ENCODE measurements around the gene C1QB. TPM values are rescaled to one million over a fixed set of nuclear protein-coding genes. Genes with fewer than 3 reads are reported as not detected.

Gene C1QB
- total RNA-seq, 2 experiments from 2014 or later: not detected

DNA sequence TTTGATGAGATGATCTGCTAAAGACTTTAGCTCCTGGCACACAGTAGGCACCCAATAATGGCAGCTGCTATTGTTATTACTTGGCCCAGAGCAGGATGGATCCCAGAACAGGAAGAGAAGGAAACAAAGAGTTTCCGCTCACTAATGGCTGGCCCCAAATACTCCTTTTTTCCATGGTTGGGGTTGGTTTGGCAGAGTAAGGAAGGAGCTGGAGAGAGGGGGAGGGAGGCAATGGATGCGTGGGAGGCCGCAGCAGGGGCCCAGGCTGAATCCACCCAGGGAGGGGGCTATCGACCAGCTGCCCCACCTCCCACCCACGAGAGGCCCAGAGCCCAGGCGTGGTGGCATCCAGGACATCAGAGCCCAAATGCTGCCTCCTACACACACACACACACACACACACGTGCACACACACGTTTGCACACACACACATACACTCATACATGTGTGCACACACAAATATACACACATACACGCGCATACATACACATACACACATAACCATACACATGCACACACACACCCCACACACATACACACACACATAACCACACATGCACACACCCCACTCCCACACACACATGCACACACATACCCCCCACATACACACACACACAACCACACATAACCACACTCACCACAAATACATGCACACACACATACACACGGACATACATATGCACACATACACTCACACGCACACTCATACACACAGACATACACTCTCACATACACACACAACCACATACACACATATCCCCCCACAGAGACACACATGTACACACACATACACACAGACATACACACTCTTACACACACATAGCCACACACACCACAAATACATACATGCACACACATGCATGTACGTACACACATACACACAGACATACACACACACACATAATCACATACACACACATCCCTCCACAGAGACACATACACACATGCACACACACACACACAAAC lies 25.2 kb downstream of the C1QB start:
- Histone ChIP-seq H2AFZ (ENCODE audit: low read length) (no peak overlapping the region), H3K79me2 (ENCODE audit: insufficient read depth, low read depth, low read length) (no peaks in the 10 kb centered on the region), H3K4me3 (ENCODE audit: low read depth, low read length, poor library complexity, severe bottlenecking) (no peak overlapping the region), H3K27ac (ENCODE audit: low read depth, low read length, poor library complexity, severe bottlenecking) (no peak overlapping the region), H3K4me1 (ENCODE audit: insufficient read depth, low read length, poor library complexity, severe bottlenecking) (no peaks in the 10 kb centered on the region), H3K4me2 (ENCODE audit: low read length) (no peak overlapping the region), H3K9me2 (ENCODE audit: insufficient read depth, low read length) (no peaks in the 10 kb centered on the region), H4K20me1 (ENCODE audit: insufficient read depth, low read length) (no peaks in the 10 kb centered on the region), H3K9me3 (ENCODE audit: low read length) (no peaks in the 10 kb centered on the region), H3K36me3 (ENCODE audit: insufficient read depth, low read length) (no peaks in the 10 kb centered on the region)
- intact Hi-C loops (cut with micrococcal nuclease; ENCODE audit: unreplicated experiment): no loop called here
- CTCF ChIA-PET (ENCODE audit: unreplicated experiment): no interaction called here
- POLR2A ChIA-PET: no interaction called here
- no peak for DNase-seq (ENCODE audit: low spot score)
- TF ChIP-seq, protein P1, sequence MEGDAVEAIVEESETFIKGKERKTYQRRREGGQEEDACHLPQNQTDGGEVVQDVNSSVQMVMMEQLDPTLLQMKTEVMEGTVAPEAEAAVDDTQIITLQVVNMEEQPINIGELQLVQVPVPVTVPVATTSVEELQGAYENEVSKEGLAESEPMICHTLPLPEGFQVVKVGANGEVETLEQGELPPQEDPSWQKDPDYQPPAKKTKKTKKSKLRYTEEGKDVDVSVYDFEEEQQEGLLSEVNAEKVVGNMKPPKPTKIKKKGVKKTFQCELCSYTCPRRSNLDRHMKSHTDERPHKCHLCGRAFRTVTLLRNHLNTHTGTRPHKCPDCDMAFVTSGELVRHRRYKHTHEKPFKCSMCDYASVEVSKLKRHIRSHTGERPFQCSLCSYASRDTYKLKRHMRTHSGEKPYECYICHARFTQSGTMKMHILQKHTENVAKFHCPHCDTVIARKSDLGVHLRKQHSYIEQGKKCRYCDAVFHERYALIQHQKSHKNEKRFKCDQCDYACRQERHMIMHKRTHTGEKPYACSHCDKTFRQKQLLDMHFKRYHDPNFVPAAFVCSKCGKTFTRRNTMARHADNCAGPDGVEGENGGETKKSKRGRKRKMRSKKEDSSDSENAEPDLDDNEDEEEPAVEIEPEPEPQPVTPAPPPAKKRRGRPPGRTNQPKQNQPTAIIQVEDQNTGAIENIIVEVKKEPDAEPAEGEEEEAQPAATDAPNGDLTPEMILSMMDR (conservative IDR thresholded peaks at IDR 0.05; ENCODE audit: low read length): no peak
- no peak for TF ChIP-seq EZH2phosphoT487 (IDR thresholded peaks at IDR 0.05; ENCODE audit: borderline replicate concordance, low read depth, low read length)
- BruUV-seq (replicated peaks): no TSS peak

DNA sequence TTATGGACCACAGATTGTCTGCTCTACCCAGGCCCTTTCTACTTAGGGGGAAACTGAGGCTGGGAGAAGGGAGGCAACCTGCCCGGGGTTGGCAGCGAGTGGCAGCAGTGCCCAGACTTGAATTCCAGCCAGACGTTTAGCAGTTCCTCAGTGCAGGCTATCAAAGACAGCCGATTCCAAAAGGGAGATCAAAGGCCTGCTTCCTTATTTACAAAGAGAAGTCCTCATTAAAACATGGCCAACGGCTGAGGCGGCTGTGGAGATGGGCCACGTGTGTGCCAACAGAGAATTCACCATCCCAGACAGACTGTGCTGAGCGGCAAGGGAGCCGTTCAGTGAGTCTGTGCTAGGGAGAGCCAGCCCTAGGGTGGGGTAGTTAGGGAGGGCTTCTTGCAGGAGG lies 27.7 kb downstream of the C1QB start:
- no TSS peak for BruUV-seq (replicated peaks)
- ChIA-PET POLR2A (no interaction called here), CTCF (ENCODE audit: unreplicated experiment) (no interaction called here)
- Histone ChIP-seq H3K36me3 (ENCODE audit: insufficient read depth, low read length) (no peaks in the 10 kb centered on the region), H3K27ac (ENCODE audit: low read depth, low read length, poor library complexity, severe bottlenecking) (no peak overlapping the region), H3K79me2 (ENCODE audit: insufficient read depth, low read depth, low read length) (no peaks in the 10 kb centered on the region), H3K9me2 (ENCODE audit: insufficient read depth, low read length) (no peaks in the 10 kb centered on the region), H3K4me2 (ENCODE audit: low read length) (no peak overlapping the region), H3K4me1 (ENCODE audit: insufficient read depth, low read length, poor library complexity, severe bottlenecking) (no peaks in the 10 kb centered on the region), H4K20me1 (ENCODE audit: insufficient read depth, low read length) (no peaks in the 10 kb centered on the region), H3K4me3 (ENCODE audit: low read depth, low read length, poor library complexity, severe bottlenecking) (no peak overlapping the region), H3K9me3 (ENCODE audit: low read length) (no peaks in the 10 kb centered on the region), H2AFZ (ENCODE audit: low read length) (no peak overlapping the region)
- DNase-seq (ENCODE audit: low spot score): no peak
- no peak for TF ChIP-seq EZH2phosphoT487 (IDR thresholded peaks at IDR 0.05; ENCODE audit: borderline replicate concordance, low read depth, low read length)
- TF ChIP-seq, protein P1 (conservative IDR thresholded peaks at IDR 0.05; ENCODE audit: low read length): no peak
- intact Hi-C loops (cut with micrococcal nuclease; ENCODE audit: unreplicated experiment): no loop called here

Measured in OCI-LY7 (cell line).